Muscle layer of colon (tissue), 2 donors: ENCODE results near the gene CCDC30.
A peak's percentile ranks its signal among the peaks of the same experiment; 100 is the strongest.
"Not testable (repeated sequence)": the region's sequence is repeated elsewhere in the genome, so short reads cannot be mapped to it uniquely, and the experiment has no call there.

ENCODE experiments used
- H3K27ac ChIP-seq: one replicate; pipeline ENCODE4 v1.7.0; 2013; ENCODE audit warnings: low read depth, mild to moderate bottlenecking, low read length, moderate library complexity
- H3K27me3 ChIP-seq, 2 donors: one replicate each; pipeline ENCODE4 v1.7.0; 2013; ENCODE audit warnings: low read length in 2 of 2, mild to moderate bottlenecking in 2 of 2; ENCODE audit not compliant: insufficient read depth in 2 of 2, control insufficient read depth in 1 of 2
- H3K36me3 ChIP-seq: one replicate; pipeline ENCODE4 v1.7.0; 2013; ENCODE audit warnings: mild to moderate bottlenecking, low read length; ENCODE audit not compliant: insufficient read depth
- H3K4me1 ChIP-seq: one replicate; pipeline ENCODE4 v1.7.0; 2013; ENCODE audit warnings: mild to moderate bottlenecking, low read length; ENCODE audit not compliant: insufficient read depth
- H3K4me3 ChIP-seq, 2 donors: one replicate each; pipeline ENCODE4 v1.7.0; 2013; ENCODE audit warnings: low read length in 2 of 2, low read depth in 1 of 2, mild to moderate bottlenecking in 1 of 2, moderate library complexity in 1 of 2
- H3K9ac ChIP-seq: one replicate; pipeline ENCODE4 v1.7.0; 2013; ENCODE audit warnings: low read length
- H3K9me3 ChIP-seq: one replicate; pipeline ENCODE4 v1.7.0; 2013; ENCODE audit warnings: mild to moderate bottlenecking, low read length
- donor health status: abdominal sarcoma.
- donor health status: Adenocarcinoma of cecum.

CCDC30 gene

DNA sequence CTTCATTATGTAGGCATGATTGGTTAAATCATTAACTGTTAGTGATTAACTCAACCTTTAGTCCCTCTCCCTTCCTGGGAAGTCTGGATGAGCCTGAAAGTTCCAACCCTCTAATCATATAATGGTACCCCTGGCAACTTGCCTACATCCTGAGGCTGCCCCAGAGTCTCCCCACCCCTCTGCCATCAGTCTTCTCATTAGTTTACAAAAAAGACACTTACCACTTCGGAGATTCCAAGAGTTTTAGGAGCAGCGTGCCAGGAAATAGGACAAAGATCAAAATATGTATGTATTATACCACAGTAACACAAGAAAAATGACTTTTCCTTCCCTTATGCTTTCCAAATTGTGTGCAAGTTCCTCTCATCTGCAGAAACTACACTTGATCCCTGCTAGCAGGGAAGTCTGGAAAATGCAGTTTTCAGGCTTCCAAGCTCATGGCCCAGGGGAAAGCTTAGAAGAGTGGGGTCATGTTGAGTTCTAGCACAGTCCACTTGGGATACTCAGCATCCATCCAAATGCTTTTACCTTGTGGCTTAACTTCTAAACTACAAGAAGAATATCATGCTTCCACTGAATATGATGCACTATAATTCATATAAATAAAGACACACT lies 130.5 kb downstream of the CCDC30 start:
- Histone ChIP-seq H3K36me3 (no peaks in the 10 kb centered on the region), H3K27me3 (no peaks in the 10 kb centered on the region), H3K4me3 (no peak overlapping the region), H3K9ac (no peak overlapping the region), H3K9me3 (no peaks in the 10 kb centered on the region), H3K4me1 (no peaks in the 10 kb centered on the region), H3K27ac (no peak overlapping the region)

DNA sequence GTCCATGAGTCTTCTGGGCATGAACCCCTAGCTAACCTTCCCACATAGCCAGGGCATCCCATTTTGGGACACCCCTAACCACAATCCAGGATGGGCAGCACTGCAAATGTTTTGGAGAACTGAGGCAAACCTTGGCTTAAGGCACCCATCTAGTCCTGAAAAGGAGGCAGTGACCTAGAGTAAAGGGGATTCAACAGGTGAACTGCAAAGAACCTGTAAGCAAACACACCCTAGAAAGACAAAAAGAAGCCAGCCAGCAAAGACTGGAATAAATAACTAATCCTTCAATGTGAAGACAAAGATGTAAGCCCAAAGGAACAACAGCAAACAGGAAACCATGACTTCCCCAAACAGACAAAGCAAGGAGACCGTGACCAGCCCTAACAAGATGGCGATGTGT lies 138.4 kb downstream of the CCDC30 start:
- H3K36me3 ChIP-seq = no peaks in the 10 kb centered on the region
- no peak overlapping the region for H3K4me3 ChIP-seq
- H3K27me3 ChIP-seq = no peaks in the 10 kb centered on the region
- no peaks in the 10 kb centered on the region for H3K4me1 ChIP-seq
- no peaks in the 10 kb centered on the region for H3K9me3 ChIP-seq
- H3K27ac ChIP-seq = no peak overlapping the region
- no peak overlapping the region for H3K9ac ChIP-seq

DNA sequence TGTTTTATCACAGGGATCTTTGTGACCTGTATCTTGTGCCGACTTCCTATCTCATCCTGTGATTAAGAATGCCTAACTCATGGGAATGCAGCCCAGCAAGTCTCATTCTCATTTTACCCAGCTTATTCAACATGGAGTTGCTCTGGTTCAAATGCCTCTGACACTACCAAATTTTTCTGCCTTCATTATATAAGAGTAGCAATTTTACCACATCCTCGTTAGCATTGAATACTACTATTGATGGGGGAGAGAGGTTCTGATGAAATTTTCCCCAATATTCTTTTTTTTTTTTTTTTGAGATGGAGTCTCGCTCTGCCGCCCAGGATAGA lies 150.7 kb downstream of the CCDC30 start:
- no peak overlapping the region for H3K27ac ChIP-seq
- H3K4me3 ChIP-seq = no peak overlapping the region
- no peaks in the 10 kb centered on the region for H3K9me3 ChIP-seq
- no peaks in the 10 kb centered on the region for H3K27me3 ChIP-seq
- H3K36me3 ChIP-seq = no peaks in the 10 kb centered on the region
- H3K4me1 ChIP-seq = no peaks in the 10 kb centered on the region
- H3K9ac ChIP-seq = no peak overlapping the region

- H3K9ac ChIP-seq = no peak overlapping the region
- H3K36me3 ChIP-seq = no peaks in the 10 kb centered on the region
- no peak overlapping the region for H3K4me3 ChIP-seq
- no peak overlapping the region for H3K27ac ChIP-seq
- no peaks in the 10 kb centered on the region for H3K9me3 ChIP-seq
- no peaks in the 10 kb centered on the region for H3K27me3 ChIP-seq
- H3K4me1 ChIP-seq = no peaks in the 10 kb centered on the region
Measured at GRCh38 chr1:42618866-42619265, 155.8 kb downstream of the CCDC30 start.

DNA sequence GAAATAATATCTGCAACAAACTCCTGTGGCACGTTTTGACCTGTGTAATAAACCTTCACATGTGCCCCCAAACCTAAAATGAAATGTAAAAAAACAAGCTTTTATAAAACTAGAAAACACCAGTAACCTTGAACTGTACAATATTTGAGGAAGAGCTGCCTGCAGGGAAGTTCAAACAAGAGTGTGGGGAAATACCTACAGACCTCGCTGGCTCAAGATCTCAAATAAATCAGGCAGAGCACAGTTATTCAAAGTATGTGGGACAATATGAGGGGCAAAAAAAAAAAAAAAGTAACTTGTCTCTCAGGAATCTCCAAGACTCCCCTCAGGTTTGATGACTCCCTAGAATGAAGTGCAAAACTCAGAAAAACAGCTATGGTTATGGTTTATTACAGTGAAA lies 157.2 kb downstream of the CCDC30 start:
- Histone ChIP-seq H3K4me3 (no peak overlapping the region), H3K27me3 (no peaks in the 10 kb centered on the region), H3K4me1 (no peaks in the 10 kb centered on the region), H3K36me3 (no peaks in the 10 kb centered on the region), H3K9ac (no peak overlapping the region), H3K9me3 (no peaks in the 10 kb centered on the region), H3K27ac (no peak overlapping the region)

DNA sequence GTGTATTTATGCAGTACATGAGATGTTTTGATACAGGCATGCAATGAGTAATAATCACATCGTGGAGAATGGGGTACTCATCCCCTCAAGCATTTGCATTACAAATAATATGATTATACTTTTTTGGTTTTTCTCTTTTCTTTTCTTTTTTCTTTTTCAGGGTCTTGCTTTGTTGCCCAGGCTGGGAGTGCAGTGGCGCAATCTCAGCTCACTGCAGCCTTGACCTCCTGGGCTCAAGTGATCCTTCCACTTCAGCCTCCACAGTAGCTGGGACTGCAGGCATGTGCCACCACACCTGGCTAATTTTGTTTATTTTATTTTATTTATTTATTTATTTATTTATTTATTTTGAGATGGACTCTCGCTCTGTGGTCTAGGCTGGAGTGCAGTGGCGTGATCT lies 158.1 kb downstream of the CCDC30 start:
- H3K9ac ChIP-seq, H3K27me3 ChIP-seq, H3K4me3 ChIP-seq, H3K9me3 ChIP-seq, H3K27ac ChIP-seq, H3K4me1 ChIP-seq, H3K36me3 ChIP-seq: not testable (repeated sequence)

DNA sequence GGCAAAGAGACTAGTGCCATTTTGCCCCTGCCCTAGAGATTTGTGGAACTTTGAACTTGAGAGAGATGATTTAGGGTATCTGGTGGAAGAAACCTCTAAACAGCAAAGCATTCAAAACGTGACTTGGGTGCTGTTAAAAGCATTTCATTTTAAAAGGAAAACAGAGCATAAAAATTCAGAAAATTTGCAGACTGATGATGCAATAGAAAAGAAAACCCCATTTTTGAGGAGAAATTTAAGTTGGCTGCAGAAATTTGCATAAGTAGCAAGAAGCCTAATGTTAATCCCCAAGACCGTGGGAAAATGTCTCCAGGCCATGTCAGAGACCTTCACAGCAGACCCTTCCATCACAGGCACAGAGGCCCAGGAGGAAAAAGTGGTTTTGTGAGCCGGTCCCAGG lies 164.1 kb downstream of the CCDC30 start:
- not testable (repeated sequence) for H3K36me3 ChIP-seq, H3K27ac ChIP-seq, H3K9me3 ChIP-seq, H3K4me3 ChIP-seq, H3K4me1 ChIP-seq, H3K9ac ChIP-seq, H3K27me3 ChIP-seq

- Histone ChIP-seq H3K27me3 (no peaks in the 10 kb centered on the region), H3K9ac (no peak overlapping the region), H3K9me3 (no peaks in the 10 kb centered on the region), H3K27ac (no peak overlapping the region), H3K4me3 (no peak overlapping the region), H3K4me1 (no peaks in the 10 kb centered on the region), H3K36me3 (no peaks in the 10 kb centered on the region)
Measured at GRCh38 chr1:42639116-42639515, 176.0 kb downstream of the CCDC30 start.

DNA sequence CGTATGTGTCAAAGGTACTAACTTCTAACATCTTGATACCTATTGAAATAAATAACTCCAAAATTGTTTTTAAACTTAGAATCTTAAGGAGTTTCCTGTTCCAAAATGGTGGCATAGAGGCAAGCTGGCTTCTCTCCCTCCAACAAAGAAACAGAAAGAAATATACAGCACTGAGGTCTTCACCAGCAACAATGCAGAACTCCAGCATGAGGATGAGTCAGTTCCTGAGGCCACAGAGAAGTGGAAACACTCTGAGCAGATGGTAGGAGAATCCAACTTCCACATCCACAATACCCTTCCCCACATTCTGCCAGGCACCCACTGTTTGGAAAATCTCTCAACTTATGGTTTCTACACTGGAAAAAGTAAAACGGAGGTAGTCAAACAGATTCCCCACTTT lies 183.0 kb downstream of the CCDC30 start:
- Histone ChIP-seq H3K27ac (no peak overlapping the region), H3K27me3 (no peaks in the 10 kb centered on the region), H3K9me3 (no peaks in the 10 kb centered on the region), H3K36me3 (peaks cover 5% of the 10 kb centered on the region), H3K4me3 (no peak overlapping the region), H3K4me1 (no peaks in the 10 kb centered on the region), H3K9ac (no peak overlapping the region)

GRCh38 chr1:42657201-42657600 lies 194.1 kb downstream of the CCDC30 start:
- Histone ChIP-seq H3K4me1 (peaks cover 9% of the 10 kb centered on the region), H3K27ac (no peak overlapping the region), H3K27me3 (no peaks in the 10 kb centered on the region), H3K9me3 (no peaks in the 10 kb centered on the region), H3K36me3 (peaks cover 7% of the 10 kb centered on the region), H3K9ac (no peak overlapping the region), H3K4me3 (peak overlapping the region; percentile 69 to 89)

DNA sequence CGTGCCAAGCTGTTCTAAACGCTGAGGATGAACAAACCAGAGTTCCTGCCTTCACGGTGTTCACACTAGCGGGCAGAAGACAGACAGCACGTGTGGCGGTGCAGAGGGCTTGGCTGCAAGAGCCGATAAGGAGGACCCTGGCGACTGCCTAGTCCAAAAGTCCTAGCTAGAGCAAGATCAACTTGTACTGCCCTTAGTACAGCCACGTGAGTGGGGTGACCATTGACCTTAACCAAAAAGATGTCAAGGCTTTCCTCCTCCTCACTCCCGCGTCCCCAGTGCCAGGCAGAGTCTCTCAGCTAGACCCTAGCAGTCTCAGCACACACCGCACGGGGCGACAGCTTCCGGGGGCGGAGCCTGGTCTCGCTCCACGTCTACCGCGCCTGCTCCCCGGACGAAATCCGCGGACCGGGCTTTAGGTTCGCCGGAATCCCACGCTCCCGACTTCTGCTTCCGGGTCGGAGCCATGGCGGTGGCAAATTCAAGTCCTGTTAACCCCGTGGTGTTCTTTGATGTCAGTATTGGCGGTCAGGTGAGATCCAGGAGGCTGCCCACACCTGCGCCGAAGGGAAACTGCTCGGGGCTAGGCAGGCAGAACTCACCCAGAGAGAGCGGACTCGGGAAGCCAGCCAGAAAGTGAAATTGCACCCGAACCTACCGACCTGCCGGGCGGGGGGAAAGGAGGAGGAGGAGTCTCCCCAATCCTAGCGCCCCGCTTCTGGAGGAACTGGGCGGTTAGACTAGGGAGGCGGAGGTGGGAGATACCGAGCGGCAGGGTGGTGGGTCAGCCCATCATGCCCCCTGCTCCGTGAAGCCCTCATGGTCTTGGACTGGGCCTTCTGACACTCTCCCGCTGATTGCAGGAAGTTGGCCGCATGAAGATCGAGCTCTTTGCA lies 195.1 kb downstream of the CCDC30 start, which contains the start of gene PPIH:
Gene PPIH (plus strand): TSS at position 443 of the 896 bp plus-strand sequence. CDS start 24 bp downstream, at position 467.
- Histone ChIP-seq H3K9me3 (no peaks in the 10 kb centered on the region), H3K4me3 (peak within 1 kb of the TSS; percentile 69 to 89), H3K9ac (peak within 1 kb of the TSS; percentile 65), H3K4me1 (peaks cover 9% of the 10 kb centered on the region), H3K27me3 (no peaks in the 10 kb centered on the region), H3K27ac (peak within 1 kb of the TSS; percentile 86), H3K36me3 (peaks cover 7% of the 10 kb centered on the region)
